PC-9 (cell line): Measurements from ENCODE around the gene TUBB2B. TPM values are rescaled to one million over a fixed set of nuclear protein-coding genes. Genes with fewer than 3 reads are reported as not detected.

Experiments
- BruUV-seq: library from RNA; stranded (reverse); fragments of 400-500 nt; replicated peaks from 2 replicates; lab custom pipeline; 2021; lab: Mats Ljungman, UMichigan
- CTCF ChIA-PET: fragments of 300-600 bp; sonication (Branson Sonifier 250); formaldehyde crosslinking; loops from one replicate; lab custom pipeline; 2022; ENCODE audit warnings: antibody characterized with exemption; lab: Charles Lee
- POLR2A ChIA-PET: fragments of 300-600 bp; sonication (Branson Sonifier 250); formaldehyde crosslinking; loops from one replicate; lab custom pipeline; 2022; ENCODE audit warnings: antibody characterized with exemption; ENCODE audit not compliant: unreplicated experiment; lab: Charles Lee
- DNase-seq, 2 experiments: peaks; one replicate each; pipeline versions ENCODE4 v3.0.0 to v3.0.0-alpha.2; 2015 to 2022; ENCODE audit warnings: mixed read lengths in 1 of 2
- H2AFZ ChIP-seq: fragments of 200-600 bp; sonication (generic); 2 replicates; pipeline ENCODE4 v1.8.1; 2017; ENCODE audit warnings: antibody characterized with exemption
- H3F3A ChIP-seq: fragments of 200-600 bp; sonication (generic); 2 replicates; pipeline ENCODE4 v1.8.1; 2017; ENCODE audit warnings: antibody characterized with exemption, mild to moderate bottlenecking, low read depth; ENCODE audit not compliant: insufficient read depth
- H3K27ac ChIP-seq: fragments of 200-600 bp; sonication (generic); 2 replicates; pipeline ENCODE4 v1.6.1; 2016; ENCODE audit warnings: mixed run types
- H3K27me3 ChIP-seq: fragments of 200-600 bp; sonication (generic); 2 replicates; pipeline ENCODE4 v1.6.1; 2016; ENCODE audit warnings: low read depth, mixed run types; ENCODE audit not compliant: insufficient read depth
- H3K36me3 ChIP-seq: fragments of 200-600 bp; sonication (generic); 2 replicates; pipeline ENCODE4 v1.6.1; 2016; ENCODE audit warnings: low read depth, mixed run types
- H3K4me1 ChIP-seq: fragments of 200-600 bp; sonication (generic); replicated peaks from 2 replicates; pipeline ENCODE4 v1.6.1; 2016; ENCODE audit warnings: mixed run types; ENCODE audit not compliant: insufficient read depth
- H3K4me2 ChIP-seq: fragments of 200-600 bp; sonication (generic); 2 replicates; pipeline ENCODE4 v1.6.1; 2017; ENCODE audit warnings: mixed run types
- H3K4me3 ChIP-seq: fragments of 200-600 bp; sonication (generic); 2 replicates; pipeline ENCODE4 v1.6.1; 2016; ENCODE audit warnings: mixed run types
- H3K79me2 ChIP-seq: fragments of 200-600 bp; sonication (generic); 2 replicates; pipeline ENCODE4 v1.6.1; 2017; ENCODE audit warnings: low read depth, mixed run types
- H3K9me2 ChIP-seq: fragments of 200-600 bp; sonication (generic); 2 replicates; pipeline ENCODE4 v1.8.1; 2017; ENCODE audit warnings: mild to moderate bottlenecking; ENCODE audit not compliant: insufficient read depth
- H3K9me3 ChIP-seq: fragments of 200-600 bp; sonication (generic); 2 replicates; pipeline ENCODE4 v1.8.1; 2016; ENCODE audit warnings: low read depth; ENCODE audit not compliant: insufficient read depth
- H4K20me1 ChIP-seq: fragments of 200-600 bp; sonication (generic); 2 replicates; pipeline ENCODE4 v1.8.1; 2017; ENCODE audit not compliant: insufficient read depth
- EZH2 ChIP-seq: fragments of 200-600 bp; sonication (generic); IDR thresholded peaks from 2 replicates; pipeline ENCODE4 v1.8.0; 2017; ENCODE audit warnings: antibody characterized with exemption, low read depth
- intact Hi-C: fragments of 100-400 bp; cut with micrococcal nuclease; formaldehyde crosslinking; loops from one replicate; pipeline ENCODE4 v1.10.0; 2022; ENCODE audit not compliant: unreplicated experiment
- total RNA-seq: library from RNA; stranded (reverse); gene quantifications from 2 replicates; pipeline ENCODE4 v1.2.3, GENCODE V29; 2021
- TF ChIP-seq, protein P1 (sequence below): fragments of 200-600 bp; sonication (generic); conservative IDR thresholded peaks from 2 replicates; pipeline ENCODE4 v1.6.1; 2017; ENCODE audit warnings: mixed run types, antibody characterized with exemption, mild to moderate bottlenecking, moderate library complexity

TUBB2B gene
- total RNA-seq, 1 experiment from 2014 or later: 1.3 TPM

DNA sequence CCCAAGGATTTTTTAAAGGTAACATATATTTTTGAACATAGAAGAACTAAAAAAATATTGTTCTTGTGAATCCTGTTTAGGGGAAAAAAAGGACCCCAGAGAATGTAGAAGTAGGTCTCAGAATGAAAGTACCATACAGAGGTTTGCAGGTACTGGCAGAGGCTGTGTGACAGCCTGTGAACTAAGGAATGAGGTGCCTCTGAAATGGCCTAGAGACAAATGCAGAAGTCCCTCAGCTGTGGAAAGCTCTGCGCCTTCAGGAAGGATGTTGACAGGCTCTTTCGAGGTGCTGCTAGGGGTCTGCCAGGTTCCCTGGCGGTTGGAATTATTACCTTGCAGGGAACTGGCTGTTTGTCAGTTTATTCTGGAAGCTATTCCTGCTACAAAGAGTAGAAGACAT is 8.6 kb upstream of the TUBB2B start:
- no peaks in the 10 kb centered on the region for H4K20me1 ChIP-seq
- H3K4me1 ChIP-seq: no peaks in the 10 kb centered on the region
- intact Hi-C loops: no loop called here
- H2AFZ ChIP-seq: no peak overlapping the region
- no peaks in the 10 kb centered on the region for H3K79me2 ChIP-seq
- TF ChIP-seq EZH2: no peak
- TF ChIP-seq, protein P1, sequence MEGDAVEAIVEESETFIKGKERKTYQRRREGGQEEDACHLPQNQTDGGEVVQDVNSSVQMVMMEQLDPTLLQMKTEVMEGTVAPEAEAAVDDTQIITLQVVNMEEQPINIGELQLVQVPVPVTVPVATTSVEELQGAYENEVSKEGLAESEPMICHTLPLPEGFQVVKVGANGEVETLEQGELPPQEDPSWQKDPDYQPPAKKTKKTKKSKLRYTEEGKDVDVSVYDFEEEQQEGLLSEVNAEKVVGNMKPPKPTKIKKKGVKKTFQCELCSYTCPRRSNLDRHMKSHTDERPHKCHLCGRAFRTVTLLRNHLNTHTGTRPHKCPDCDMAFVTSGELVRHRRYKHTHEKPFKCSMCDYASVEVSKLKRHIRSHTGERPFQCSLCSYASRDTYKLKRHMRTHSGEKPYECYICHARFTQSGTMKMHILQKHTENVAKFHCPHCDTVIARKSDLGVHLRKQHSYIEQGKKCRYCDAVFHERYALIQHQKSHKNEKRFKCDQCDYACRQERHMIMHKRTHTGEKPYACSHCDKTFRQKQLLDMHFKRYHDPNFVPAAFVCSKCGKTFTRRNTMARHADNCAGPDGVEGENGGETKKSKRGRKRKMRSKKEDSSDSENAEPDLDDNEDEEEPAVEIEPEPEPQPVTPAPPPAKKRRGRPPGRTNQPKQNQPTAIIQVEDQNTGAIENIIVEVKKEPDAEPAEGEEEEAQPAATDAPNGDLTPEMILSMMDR: no peak
- no peaks in the 10 kb centered on the region for H3F3A ChIP-seq
- DNase-seq: no peak
- BruUV-seq: no TSS peak
- POLR2A ChIA-PET: no interaction called here
- no peak overlapping the region for H3K27ac ChIP-seq
- H3K36me3 ChIP-seq: no peaks in the 10 kb centered on the region
- CTCF ChIA-PET: no interaction called here
- no peaks in the 10 kb centered on the region for H3K27me3 ChIP-seq
- H3K4me3 ChIP-seq: no peak overlapping the region
- no peaks in the 10 kb centered on the region for H3K9me2 ChIP-seq
- no peaks in the 10 kb centered on the region for H3K9me3 ChIP-seq
- H3K4me2 ChIP-seq: no peak overlapping the region

DNA sequence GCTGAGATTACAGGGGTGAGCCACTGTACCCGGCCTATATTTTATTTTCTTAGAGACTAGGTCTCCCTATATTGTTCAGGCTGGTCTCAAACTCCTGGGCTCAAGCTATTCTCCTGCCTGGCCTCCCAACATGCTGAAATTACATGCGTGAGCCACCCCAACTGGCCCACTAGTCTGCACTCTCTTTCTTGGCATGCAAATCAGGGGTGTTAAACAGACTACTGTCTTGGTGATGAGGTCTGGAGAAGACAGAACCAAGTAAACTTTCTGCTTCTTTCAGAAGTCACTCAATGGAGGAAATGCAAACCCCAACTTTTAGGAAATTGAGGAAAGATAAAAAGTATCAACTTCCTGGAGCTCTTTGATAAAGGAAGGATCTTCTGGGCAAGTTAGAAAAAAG is 8.0 kb upstream of the TUBB2B start:
- no peak for DNase-seq
- no peak overlapping the region for H3K4me2 ChIP-seq
- POLR2A ChIA-PET: no interaction called here
- H2AFZ ChIP-seq: no peak overlapping the region
- no peak overlapping the region for H3K27ac ChIP-seq
- H3F3A ChIP-seq: no peaks in the 10 kb centered on the region
- H3K79me2 ChIP-seq: no peaks in the 10 kb centered on the region
- intact Hi-C loops: no loop called here
- no peak overlapping the region for H3K4me3 ChIP-seq
- TF ChIP-seq EZH2: no peak
- TF ChIP-seq, protein P1: no peak
- H3K27me3 ChIP-seq: no peaks in the 10 kb centered on the region
- H4K20me1 ChIP-seq: no peaks in the 10 kb centered on the region
- no peaks in the 10 kb centered on the region for H3K36me3 ChIP-seq
- H3K9me3 ChIP-seq: no peaks in the 10 kb centered on the region
- BruUV-seq: no TSS peak
- no peaks in the 10 kb centered on the region for H3K9me2 ChIP-seq
- CTCF ChIA-PET: no interaction called here
- no peaks in the 10 kb centered on the region for H3K4me1 ChIP-seq

DNA sequence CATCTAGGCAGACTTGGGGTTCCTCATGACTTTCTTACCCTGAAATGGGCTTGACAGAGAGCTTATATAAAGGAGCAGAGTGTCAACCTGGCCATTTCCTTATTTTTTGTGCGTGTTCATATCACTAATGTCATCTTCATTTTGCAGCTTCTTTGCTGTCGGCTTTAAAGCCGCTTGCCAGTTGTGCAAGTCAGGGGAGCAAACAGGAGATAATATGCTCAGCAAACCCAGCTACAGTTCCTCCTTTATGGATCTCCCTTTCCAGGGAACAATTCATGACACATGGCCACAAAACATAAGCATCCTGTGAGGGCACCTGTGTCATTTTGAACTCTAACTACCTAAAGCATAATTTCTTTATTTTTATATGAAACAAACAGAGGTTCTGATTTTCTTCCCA is 6.5 kb upstream of the TUBB2B start:
- no peaks in the 10 kb centered on the region for H3K27me3 ChIP-seq
- H3K4me3 ChIP-seq: no peak overlapping the region
- POLR2A ChIA-PET: interaction anchor here (0.6 kb wide), 1 partner anchor 72 kb away, joined by 7 read pairs; no protein-coding TSS in a partner anchor
- no peaks in the 10 kb centered on the region for H3K9me2 ChIP-seq
- intact Hi-C loops: no loop called here
- no peak overlapping the region for H3K4me2 ChIP-seq
- no peaks in the 10 kb centered on the region for H3K9me3 ChIP-seq
- H3K4me1 ChIP-seq: no peaks in the 10 kb centered on the region
- BruUV-seq: no TSS peak
- no peak for TF ChIP-seq EZH2
- TF ChIP-seq, protein P1: no peak
- no peaks in the 10 kb centered on the region for H3F3A ChIP-seq
- no peak overlapping the region for H3K27ac ChIP-seq
- no peaks in the 10 kb centered on the region for H4K20me1 ChIP-seq
- H3K79me2 ChIP-seq: no peaks in the 10 kb centered on the region
- no peak overlapping the region for H2AFZ ChIP-seq
- no peaks in the 10 kb centered on the region for H3K36me3 ChIP-seq
- CTCF ChIA-PET: no interaction called here
- no peak for DNase-seq
